GM21737 (cell line): ENCODE data around the gene NUP188.
A peak's percentile ranks its signal among the peaks of the same experiment; 100 is the strongest.

Experiments
- ATAC-seq: cut with Tn5 transposase; IDR thresholded peaks from one replicate; pipeline ENCODE4 v1.9.1; 2021; ENCODE audit warnings: mild to moderate bottlenecking, moderate library complexity; ENCODE audit not compliant: unreplicated experiment

NUP188 gene

DNA sequence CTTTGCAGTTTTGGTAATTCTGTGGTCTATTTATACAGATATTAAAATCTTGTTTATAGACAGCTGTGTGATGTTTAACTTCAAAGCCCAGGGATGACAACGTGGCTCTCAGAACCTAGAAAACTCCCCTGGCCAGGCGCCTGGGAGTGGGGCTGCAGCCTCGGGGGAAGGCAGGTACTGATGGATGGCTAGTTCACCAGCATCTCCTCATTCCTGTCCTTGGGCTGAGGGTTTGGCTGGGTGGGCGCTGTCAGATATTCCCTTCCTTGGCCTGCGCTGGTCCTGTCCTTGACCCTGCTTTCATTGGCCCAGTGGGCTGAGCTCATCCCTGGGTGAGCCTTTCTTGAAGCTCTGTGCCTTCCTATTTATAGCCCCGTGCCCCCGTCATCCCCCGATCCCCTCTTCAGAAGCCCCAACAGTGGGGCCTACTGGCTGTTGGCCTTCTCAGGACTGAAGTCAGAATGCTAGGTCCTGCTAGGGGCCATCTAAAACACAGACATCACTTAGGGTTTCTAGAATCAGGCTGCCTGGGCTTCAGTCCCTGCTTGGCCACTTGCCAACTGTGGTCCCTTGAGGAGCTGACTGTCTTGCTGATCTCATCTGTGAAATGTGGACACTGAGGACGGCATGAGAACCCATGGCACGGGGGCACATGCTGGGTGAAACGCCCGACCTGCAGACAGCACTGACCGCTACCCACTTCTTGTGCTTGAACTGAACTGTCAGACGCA is 59.7 kb downstream of the NUP188 start:
- no peak for ATAC-seq

DNA sequence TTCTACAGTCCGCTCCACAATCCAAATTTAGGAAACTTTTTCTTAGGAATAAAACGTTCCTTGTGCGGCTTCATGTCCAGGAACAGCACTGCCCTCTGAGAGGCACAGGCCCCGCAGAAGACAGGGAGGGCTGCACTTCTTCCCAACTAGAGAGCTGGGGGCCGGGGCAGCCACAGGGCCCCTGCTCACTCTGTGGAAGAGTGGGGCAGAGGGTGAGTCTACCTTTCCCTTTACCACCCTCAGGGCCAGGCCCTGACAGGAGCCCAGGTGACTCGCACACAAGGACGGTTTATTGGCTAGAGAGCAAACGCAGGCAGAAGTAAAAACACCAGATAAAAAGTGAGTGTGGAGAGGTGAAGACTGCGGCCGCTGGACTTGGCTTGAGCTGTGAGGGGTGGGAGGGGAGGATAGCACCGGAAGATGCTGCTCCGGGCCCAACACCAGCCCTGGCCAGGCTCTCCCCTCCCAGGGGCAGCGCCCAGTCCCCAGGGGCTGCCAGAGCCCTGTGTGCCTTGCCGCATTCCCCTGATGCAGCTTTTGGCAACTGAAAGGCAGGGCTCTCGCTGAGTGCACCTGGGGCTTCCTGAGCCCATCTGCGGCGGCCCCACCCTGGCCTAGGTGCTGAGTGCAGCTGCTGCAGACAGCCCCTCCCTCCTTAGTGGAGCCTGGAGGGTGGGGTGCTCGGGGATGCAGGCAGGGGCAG is 60.4 kb downstream of the NUP188 start:
- ATAC-seq = no peak

DNA sequence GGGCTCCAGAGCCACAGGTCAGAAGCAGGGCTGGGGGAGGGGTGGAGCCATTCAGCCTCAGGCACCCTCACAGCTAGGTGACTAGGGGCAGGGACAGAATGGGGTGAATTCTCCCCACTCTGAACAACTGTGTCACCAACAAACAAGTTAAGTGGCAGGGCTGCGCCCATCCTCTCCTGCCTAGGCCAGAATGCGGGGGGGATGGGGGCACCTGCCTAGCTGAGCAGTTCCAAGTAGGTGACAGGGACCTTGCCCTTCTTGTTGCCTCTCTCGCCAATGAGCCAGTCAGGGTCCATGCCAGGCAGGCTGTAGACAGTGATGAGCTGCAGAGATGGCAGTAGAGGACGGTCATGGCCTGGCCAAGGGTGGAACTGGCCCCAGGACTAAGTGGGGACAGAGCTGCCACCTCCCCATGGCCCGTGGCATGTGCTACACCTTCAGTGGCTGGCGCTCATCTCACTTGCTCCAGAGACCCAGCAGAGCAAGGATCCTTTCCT is 61.0 kb downstream of the NUP188 start:
- no peak for ATAC-seq

DNA sequence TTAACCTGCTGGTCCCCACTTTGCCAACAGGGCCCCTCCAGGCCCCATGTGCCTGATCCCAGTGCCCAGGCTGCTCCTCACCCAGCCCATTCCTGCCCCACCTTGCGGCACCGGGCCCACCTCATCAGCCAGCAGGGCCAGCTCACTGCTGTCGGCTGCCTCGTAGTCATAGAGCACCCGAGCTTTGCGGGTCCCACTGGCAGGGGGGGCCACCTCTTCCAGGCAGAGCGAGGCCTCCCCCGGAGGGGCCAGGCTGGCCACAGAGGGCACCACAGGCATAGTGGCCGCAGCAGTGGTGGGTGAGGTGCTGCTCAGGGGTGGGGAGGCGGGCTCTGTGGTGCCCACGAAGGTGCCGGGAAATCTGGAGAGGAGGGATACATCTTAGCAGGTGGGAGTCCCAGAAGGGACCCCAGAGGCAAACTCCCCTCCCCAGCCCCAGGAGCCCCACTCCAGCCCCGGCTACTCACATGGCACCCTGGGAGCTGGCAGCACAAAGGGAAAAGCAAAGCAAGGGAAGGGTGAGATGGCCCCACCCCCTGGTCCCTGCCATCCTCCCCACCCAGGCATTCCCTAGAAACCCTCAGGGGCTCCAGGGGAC is 61.6 kb downstream of the NUP188 start:
- no peak for ATAC-seq

DNA sequence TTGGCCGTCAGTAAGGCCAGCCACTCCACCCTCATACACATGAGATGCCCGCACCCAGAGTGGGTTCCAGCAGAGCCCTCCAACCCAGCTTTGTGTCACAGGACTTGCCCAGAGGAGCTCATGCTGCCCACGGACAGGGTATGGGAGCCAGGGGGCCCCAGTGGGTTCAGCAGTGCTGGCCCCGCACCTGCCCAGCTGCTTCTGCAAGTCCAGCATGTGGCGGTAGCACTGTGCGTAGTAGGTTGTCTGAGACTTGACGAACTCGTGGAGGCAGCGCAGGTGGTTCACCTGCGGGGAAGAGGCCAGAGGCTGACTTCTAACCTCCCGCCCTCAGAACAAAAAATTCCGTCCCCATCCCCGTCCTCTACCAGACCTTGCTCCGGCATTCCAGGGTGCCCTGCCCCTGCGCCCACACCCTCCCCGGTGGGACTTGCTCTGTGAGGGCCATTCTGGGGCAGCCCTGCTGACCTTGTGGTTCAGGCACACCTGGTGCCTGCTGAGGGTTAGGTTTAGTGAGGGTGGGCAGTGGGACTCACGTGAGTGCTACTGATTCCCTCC is 62.2 kb downstream of the NUP188 start:
- no peak for ATAC-seq

DNA sequence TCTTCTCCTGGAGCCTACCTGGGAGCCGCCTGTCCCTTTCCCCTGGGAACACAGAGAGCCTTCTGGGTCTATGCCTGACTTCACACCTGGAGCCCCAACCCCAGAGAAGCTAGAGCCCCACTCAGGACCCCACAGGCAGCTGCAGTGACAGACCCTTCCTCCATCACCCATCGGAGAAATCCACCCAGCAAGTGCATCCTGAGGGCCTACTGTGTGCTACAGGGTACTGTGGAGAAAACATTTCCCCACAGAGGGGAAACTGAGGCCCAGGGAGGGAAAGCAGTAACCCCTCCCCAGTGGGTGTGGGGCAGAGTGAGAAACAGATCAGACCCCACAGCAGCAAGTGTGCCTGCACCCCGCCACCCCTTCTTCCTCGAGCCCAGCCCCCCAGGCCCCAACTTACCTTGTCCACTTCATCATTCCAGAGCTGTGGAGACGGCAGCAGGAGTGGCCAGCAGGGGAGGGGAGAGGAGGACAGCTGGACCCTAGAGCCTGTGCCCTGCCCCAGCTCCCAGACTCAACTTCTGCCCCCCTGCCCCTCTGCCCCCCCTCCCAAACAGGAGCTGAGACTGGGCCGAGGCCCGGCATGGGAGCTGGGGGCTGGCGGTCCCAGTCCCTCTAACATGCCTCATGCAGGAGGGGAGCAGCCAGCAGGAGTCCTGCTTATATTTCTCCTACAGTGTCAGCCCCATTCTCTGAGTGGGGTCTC is 62.9 kb downstream of the NUP188 start:
- no peak for ATAC-seq

DNA sequence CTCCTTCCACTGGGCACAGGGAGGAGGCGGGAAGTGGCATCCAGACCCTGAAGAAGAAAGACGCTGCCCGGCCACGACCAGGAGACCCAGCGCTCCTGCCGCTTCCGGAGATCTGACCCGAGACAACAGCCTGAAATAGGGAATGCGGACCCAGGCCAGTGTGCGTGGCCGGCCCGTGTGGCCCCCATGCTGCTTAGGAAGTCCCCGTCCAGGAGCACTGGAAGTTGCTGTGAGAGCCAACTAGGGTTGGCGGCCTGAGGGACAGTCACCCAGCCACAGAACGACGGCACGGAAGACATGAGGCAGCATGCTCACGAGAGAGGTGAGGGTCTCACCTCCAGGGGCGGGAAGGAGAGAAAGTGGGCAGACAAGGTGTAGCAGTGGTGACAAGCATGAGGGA is 63.7 kb downstream of the NUP188 start:
- no peak for ATAC-seq

DNA sequence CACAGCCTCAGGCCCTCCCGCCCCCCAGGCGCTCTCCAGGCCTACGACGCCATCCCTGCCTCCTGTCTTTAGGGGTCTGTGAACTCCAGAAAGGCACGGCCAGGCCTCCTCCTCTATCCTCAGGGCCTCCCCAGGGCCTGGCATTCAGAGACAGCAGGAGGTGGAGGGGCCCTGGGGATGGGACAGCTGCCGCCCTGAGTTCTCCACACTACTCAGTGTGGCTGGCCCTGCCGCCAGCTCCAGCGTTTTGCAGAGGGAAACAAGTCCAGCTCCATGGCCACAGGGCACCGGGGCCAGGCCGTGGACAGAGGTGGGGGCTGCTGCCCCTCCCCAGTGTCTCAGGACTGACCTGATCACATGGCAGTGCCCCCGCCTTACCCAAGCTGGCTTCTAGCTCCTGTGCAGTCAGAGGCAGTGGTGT is 64.3 kb downstream of the NUP188 start:
- no peak for ATAC-seq

DNA sequence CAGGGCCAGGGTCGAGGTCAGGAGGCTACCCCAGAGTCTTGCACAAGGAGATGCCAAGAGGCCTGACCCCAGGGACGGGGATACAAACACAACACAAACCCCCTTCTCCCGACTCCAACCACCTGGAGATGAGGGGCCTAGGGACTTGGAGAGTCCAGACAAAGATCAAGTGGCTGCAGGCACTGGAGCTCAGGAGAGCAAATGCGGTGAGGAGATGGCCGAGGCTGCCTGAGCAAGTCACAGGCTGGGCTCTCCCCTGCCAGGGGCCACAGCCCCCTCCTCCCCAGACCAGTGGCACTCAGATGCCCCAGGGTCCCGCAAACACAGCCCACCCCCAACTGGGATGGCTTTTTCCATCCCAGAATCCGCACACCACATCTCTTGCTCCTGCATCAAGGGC is 64.8 kb downstream of the NUP188 start:
- no peak for ATAC-seq

DNA sequence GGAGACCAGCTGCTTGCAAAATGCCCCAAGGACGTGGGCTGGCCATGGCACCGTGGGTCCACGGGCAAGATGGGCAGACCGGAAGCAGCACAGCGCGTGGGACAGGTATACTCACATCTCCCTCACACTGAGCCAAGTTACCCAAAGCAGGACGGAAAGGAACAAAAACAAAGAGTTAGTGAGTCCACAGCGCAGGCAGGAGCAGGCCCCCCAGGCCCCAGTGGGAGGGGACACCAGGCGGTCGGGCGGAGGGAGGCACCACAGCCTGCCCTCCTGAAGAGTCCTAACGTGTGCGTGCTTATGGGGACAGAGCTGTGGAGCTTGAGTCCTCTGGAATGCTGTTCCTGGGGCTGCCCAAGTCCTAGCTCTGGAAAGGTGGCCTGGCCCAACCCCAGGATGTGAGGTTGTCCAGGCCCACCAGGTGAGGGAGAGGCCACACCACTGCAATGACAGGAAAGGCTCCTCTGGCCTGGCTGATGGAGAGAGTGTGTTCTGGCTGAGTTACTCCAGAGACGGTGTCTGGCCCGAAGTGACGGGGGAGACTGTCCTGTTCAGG is 65.5 kb downstream of the NUP188 start:
- ATAC-seq = no peak

DNA sequence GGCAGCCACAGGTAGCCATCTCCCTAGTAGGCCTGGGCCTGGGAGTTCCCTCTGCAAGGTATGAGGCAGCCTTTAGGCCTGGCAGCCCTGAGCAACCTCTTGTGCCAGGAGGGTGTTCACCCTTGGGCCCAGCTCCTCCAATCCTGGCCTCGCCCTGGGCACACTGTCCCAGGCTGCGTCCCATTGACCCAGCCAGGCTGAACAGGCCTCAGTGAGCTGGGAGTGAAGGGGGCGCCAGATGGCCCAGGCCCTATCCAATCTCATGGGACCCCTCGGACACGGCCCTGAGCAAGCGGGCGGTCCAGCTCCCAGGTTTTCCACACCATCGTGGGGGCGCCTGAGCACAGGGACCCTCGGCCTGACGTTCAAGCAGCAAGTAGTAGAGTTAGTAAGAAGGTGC is 66.2 kb downstream of the NUP188 start:
- no peak for ATAC-seq

DNA sequence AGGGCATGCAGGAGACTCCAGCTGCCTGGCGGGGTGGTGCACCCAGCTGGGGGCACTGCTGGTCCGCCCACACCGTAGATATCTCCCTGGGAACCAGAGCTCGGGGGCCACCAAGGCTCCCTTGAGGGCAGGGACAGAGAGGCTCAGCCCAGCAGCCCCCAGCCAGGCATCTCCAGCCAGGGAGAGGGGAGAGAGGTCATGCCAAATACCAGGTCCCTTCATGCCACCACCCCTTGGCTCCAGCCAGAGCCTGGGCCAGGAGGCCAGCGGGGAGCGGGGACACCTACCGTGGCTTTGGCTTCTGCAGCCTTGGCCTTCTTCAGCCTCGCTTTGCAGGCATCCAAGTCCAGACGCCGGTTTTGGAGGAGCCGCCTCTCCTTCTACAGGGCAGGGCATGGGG is 66.6 kb downstream of the NUP188 start:
- no peak for ATAC-seq

DNA sequence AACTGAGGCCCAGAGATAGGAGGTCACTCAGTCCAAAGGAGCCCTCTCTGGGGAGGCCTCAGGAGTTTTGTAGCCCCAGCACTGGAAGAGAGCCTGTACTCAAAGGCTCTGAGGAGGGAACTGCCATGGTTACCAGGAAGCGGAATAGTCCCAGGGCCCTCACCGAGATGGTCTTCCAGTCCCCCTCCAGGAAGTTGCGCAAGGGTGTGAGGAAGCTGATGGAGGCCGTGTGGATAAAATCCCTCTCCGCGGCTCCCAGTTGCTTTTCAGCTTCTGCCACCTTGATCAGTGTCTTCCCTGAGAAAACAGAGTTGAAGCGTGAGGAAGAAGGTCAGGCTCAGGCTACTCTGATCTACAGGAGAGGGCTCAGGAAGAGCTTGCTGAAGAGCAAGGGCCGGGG is 67.1 kb downstream of the NUP188 start:
- ATAC-seq = no peak

DNA sequence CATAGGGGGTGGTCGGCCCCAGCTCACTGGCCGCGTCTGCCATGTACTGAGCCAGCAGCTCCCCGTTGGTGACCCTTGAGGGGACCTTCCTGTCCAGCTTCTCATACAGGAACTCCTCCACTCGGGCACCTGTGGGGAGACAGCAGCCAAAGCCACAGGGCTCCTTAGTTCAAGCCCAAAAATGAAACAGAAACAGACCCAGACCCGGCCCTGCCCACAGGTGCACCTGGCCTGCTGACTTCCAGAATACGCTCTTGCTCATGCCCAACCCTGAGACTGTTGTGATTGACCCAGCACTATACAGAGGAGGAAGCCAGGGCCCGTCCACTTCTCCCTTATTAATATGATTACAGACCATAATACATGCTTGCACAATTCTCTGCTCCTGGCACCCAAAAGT is 73.6 kb downstream of the NUP188 start:
- ATAC-seq = peak; percentile 63

DNA sequence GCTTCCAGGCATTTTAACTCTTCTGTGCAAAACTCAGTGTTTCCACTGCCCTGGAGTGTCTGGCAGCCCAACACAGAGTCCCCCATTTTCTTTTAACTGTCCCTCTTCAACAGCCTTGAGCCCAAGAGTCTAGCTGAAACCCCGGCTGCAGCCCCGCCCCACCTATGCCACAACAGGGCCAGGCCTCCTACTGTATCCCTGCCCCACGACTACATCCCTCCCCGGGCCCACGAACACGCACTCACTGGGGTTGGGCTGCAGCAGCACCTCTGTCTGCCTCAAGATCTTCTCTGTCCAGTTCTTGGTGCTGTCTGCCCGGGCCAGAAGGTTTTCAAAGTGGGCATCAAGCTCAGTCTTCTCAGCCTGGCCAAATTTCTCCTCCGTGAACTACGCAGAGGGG is 74.5 kb downstream of the NUP188 start:
- no peak for ATAC-seq

DNA sequence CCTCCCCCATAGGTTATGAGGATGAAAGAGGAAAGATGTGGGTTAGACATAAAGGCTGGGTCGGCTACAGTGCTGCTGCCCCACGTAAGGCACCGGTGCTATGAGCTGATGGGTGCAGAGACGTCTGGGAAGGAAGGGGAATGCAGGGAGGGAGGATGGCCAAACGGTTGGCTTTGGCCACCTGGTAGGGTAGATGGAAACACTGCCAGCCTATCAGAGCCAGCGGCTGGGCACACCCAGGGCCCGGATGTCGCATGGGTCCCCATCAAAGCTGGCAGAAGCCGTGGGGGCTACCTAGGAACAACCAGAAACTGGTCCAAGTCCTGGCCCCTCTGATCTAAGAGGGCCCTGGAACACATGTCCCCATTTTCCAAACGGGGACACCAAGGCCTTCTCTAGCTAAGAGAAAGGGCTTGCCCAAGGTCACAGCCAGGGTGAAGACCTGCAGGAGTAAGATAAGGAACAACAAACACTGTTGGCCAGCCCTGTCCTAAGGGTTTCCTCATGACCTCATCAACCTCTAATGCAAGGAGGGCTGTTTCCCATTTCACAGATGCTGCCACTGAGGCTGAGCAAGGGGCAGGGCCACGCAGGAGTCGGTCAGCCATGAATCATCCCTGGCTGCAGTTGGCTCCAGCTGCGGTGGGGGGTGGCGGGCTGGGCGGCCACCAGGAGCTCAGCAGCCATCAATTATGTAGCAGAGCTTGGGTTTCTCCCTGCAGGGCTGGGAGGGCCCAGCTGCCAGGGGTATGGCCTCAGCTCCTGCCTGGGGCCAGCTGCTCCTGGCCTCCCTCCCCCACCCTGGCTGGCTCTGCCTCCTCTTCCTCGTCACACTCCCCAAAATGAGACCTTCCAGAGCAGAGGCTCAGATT is 75.8 kb downstream of the NUP188 start:
- no peak for ATAC-seq

DNA sequence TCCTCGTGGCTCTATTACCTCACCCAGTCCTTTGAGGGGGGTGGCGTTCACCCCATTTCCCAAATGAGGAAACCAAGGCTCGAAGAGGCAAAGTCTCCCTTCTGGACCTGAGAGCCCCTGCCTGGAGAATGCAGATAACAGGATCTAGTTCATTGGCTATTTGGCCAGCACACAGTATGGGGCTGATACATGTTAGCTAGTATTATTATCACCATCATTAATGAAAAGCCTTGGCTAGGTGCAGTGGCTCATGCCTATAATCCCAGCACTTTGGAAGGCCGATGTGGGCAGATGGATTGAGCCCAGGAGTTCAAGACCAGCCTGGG is 76.4 kb downstream of the NUP188 start:
- ATAC-seq = no peak

DNA sequence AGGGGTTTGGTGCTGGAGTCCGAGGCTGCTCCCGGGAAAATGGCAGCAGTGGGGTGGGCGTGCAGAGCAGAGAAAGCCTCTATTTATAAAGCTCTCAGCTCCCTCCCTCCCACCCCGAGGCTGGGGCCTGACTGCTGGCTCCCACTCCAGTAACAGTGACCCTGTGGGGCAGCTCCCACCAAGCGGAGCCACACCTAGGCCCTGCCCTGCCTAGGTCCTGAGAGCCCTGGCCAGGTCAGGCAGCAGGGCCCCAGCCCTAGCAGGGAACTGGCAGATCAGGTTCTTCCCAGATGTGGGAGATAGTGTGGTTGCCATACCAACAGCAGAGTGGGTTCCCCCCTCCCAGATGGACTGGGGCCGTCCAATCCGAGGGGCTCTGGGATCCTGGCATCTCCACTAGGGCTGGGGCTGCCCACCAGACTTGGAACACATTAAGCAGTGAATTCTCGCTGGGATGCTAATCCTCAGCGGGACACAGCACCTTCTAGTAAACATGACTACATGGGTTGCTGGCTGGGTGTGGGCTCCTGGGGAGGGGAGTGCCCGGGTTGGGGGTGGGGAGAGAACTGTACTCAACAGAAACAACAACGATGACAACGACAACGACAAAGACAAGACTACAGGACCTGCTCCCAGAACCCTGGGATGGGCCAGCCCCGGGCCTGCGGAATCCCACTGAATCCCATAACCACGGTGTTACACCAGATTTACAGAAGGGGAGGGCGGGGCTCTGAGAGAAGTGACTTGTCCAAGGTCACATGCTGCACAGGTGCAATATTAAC is 79.1 kb downstream of the NUP188 start:
- no peak for ATAC-seq

DNA sequence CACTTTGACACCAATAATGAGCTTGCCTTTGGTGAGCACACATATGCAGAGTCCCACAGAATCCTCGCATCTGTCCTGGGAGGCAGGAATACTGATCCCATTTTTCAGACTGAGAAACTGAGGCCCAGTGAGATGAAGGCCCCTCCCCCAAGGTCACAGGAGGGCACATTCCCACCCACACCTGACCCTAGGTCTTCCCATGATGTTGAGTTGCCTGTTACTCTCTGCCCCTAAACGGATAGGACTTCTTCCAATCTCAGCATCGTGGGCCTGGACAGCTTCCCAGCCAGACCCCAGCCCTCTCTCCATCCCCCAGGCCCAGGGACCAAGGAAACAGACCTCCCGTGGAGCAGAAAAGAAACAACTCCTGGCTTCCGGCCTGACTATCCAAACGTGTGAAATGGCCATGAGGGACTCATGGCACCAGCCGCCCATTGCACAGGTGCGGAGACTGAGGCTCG is 79.8 kb downstream of the NUP188 start:
- no peak for ATAC-seq
